ENCODE measurements around the gene MACROD2.
"Not testable (repeated sequence)": the region's sequence is repeated elsewhere in the genome, so short reads cannot be mapped to it uniquely, and the experiment has no call there.

The MACROD2 gene

DNA sequence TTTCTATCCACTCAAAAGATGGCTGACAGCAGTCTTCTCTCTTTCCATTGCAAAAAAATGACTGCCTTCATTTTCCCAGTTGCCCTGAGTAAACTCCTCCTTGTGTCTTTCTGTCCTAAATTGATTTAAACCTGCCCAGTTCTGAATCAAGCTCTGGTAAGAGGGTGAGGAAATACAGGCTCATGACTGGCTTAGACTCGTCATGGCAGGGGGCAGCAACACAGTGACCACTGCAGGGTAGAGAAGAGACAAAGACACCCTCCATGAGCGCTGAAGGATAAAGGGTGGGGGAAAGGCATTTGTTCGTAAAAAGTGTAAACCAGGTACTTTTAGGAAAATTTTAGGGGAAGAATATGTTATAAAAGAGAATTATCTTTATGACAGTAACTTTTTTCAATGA lies 1080.3 kb downstream of the MACROD2 start:
- no peak for DNase-seq

- no peak for DNase-seq
Measured at GRCh38 chr20:15076785-15077184, 1081.5 kb downstream of the MACROD2 start.

DNA sequence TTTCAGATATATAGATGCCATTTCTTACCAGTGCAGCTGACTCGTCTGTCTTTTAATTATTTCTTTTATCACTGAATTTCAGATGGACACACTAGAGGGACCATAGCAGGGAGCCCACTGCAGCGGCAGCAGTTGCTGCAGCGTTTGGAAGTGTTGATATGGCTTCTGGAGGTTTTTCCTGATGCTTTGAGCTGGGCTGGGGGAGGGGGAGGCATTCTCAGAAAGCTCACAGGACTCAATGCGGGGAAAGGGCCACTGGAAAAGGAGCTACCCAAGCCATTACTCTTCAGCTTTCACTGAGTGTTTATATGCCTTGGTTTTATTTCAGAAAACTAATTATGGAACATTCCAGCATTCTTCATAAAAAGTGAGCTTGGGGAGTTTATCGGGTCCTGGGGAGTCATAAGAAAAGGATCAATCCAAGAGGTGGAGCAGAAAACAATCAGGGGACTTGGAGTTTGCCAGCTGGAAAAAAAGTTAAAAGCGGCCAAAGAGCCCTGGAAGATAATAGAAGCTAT lies 1082.5 kb downstream of the MACROD2 start:
- no peak for DNase-seq

- DNase-seq = no peak
Measured at GRCh38 chr20:15079594-15080340, 1084.5 kb downstream of the MACROD2 start.

- no peak for DNase-seq
Measured at GRCh38 chr20:15081261-15081660, 1085.9 kb downstream of the MACROD2 start.

GRCh38 chr20:15091421-15092037 lies 1096.2 kb downstream of the MACROD2 start:
- no peak for DNase-seq

GRCh38 chr20:15098351-15098750 lies 1103.0 kb downstream of the MACROD2 start:
- DNase-seq = no peak

GRCh38 chr20:15099130-15099529 lies 1103.8 kb downstream of the MACROD2 start:
- no peak for DNase-seq

DNA sequence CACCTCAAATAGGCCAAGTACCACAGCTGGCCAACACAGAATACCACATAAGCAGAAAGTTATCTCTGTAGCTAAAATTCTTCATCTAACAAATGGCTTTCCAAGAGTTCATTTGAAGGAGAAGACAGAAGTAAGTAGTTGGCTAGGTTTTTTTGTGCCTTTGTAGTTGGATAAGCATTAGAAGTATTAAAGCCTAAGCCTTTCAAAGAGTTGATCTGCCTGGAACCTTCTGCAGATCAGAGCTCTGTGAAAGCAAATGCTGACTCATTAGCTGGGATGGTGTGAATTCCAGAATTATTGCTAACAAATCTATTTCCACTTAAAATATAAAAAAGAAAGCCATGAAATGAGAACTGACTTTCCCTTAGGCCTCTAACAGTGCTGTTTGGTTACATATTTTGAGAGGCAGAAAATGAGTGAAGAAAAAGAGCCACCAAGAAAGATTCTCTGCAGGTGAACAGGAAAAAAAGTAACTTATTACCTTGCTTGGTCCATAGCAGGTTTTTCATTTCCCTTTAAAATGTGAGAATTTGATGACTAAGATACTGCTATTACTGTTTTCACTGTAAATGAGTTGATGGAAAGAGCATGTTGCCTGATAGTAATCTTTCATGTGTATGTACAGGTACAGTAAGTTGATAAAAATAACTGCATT lies 1105.3 kb downstream of the MACROD2 start:
- DNase-seq = no peak

DNA sequence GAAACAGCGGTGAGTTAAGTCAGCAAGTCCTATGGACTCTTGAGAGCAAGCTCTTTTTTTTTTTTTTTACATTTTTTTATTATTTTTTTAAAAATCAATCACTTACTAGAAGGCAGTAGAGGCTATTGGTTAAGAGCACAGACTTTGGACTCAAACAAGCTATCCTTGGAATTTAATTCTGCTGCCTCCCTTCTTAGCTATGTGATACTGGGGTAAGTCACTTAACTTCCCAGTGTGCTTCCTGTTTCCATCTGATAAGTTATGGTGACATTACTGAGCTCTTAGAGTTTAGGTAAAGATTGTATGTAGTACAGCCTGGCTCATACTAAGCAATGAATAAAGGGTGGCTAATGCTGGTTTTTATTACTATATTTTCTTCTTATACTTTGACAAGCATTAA lies 1112.6 kb downstream of the MACROD2 start:
- no peak for DNase-seq

DNA sequence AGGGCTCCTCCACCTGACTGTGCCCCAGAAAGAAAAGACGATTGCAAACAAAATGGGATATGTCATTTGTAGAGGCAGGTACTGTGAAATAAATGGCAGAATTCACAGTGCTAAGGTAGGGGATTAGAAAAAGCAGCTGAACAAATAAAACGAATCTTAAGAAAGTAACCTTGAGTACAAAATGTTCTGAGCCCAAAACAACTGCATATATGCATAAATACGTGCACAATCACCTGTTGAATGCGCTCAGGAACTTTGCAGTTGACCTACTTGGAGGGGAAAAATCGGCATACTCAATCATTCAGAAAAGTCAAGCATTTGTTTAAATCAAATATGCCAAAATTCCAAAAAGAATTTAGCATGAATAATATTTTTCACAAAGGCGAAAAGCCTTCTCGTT lies 1114.2 kb downstream of the MACROD2 start:
- no peak for DNase-seq

- DNase-seq = no peak
Measured at GRCh38 chr20:15111654-15112053, 1116.3 kb downstream of the MACROD2 start.

DNA sequence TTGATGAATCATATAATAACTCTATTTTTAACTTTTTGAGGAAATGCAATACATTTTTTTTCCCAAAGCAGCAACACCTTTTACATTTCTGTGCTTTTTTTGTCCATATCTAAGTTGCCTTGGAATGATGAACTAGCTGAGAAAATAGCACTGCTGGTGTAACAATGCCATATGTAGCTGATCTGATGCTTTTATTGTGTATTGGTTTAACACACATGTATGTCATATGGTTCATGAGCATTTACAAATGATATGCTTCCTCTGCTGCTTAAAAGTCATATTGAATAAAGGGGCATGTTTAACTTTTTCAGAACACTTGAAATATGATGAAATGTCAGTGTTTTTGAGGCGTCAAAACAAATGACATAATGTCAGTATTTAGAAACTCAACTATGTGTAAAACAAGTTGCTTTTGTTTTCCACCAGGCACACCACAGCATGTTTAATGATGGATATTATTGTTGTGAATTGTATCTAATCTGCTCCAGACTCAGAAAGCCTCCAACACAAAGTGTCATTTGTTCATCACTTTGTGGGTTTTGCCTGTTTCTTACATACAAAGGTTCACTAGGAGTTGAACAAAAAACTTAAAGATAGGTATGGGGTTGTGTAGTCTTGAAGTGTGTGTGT lies 1117.9 kb downstream of the MACROD2 start:
- no peak for DNase-seq

DNA sequence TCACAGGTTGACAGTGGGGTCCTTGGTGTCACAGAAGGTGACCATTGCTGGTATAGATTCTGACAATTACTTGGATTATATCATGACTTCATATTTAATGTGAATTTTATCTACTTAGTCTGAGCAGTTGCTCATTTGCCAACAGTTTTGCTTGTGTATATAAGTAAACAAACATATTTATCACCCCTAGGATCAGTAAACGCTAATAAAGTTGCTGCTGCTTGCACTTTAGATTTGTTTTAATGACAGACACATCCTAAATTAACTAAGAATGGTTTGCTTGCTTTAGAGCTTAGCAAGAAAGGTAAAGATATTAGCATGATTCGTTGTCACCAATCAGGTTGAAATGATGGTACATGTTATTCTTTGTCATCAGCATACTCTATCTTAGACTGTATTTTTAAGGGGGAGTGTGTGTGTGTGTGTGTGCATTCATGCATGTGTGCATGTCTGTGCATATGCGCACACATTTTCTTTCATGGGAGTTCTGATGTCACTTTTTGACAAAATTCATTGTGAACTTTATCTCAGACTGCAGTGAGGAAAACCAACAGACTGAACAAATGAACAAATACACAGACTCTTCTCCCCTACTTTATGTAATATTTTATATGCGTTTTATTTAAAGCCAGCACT lies 1124.7 kb downstream of the MACROD2 start:
- no peak for DNase-seq

DNA sequence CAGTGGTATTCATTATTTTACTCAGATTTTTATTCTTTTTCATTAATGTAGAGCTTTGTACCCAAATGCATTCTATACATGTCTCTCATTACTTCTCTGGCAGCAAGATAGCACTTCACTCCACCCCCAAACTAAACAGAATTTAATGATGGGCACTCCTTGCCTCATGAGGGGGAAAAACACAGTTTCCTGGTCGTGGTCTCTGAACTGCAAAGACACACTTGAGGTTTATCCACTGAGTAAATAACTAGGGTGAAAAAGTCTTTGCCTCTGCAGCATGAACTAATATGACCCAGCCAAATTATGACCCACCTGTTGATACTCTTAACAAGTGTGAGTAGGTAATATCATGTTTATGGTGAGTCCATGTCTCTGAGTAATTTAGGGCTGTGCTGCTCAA lies 1127.3 kb downstream of the MACROD2 start:
- DNase-seq = no peak

DNA sequence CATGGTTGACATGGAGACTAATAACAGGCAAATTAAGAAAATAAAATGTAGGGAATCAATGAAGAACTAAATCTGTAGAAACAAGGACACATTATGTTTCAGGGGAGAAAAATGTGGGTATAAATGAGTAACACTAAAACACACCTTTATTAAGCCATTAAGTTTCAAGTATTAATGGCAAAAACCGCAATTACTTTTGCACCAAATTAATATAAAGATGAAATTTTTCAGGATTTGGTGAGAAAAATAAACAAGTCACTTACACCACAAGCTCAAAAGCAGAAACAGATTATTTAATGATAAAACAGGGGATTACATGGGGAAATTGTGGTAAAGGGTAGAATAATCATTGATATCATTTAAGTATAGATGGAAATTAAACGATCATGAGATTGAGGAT lies 1135.9 kb downstream of the MACROD2 start:
- no peak for DNase-seq

GRCh38 chr20:15138548-15139126 lies 1143.3 kb downstream of the MACROD2 start:
- no peak for DNase-seq

DNA sequence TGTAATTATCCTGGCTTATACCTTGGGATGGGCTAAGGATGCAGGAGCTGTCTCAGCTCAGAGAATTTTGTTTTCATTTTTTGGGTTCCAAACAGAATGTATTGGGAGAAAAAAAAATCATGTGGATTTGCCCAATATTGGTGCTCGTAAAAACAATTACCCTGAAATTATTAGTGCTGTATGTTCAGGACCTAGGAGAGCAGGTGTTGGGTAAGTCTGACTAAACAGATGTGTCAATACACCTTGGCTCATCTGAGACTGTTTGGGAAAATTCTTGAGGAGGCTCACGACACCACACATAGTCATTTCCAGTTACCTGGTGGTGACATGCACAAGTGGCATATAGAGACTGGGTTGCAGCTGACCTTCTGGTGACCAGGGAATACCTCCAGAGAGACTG lies 1144.2 kb downstream of the MACROD2 start:
- DNase-seq = no peak

- no peak for DNase-seq
Measured at GRCh38 chr20:15140286-15140685, 1145.0 kb downstream of the MACROD2 start.

- not testable (repeated sequence) for DNase-seq
Measured at GRCh38 chr20:15140940-15141339, 1145.6 kb downstream of the MACROD2 start.

DNA sequence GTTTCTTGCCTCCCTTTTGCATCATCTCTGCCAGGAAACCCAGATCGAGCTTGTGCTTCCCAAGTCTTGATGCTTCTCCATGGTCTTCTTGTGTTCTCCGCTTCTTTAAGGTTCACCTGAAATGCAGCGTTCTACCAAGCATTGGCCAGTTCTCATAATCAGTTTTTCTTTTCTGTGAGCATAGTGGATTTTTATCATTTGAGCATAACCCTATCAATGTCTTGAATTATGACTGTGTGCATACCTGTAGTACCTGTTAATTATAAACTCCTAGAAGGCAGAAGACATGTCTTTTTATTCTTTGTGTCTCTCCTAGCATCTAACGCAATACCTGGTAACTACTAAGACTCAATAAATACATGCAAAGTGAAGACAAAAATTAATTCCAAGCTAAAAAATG lies 1146.5 kb downstream of the MACROD2 start:
- DNase-seq = no peak

GRCh38 chr20:15143478-15143877 lies 1148.2 kb downstream of the MACROD2 start:
- no peak for DNase-seq

DNA sequence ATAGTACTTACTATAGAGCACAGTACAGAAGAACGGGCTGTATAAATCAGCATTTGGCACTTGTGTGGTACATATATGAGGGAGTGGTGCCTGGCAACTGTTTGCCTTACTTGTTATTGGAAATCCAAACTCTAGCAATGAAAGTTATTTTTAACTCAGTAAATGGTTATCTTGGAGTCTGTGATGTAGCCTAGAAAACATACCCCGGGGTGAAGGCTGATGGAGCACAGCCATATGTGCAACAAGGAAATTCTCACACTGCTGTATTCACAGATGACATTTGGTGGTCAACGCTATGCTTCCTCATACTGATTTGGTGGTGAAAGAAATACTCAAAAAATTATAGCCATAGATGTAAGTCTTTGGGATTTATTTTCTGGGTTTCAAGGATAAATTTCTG lies 1149.6 kb downstream of the MACROD2 start:
- no peak for DNase-seq
